Measurements from ENCODE around the gene AMOTL2. TPM values are rescaled to one million over a fixed set of nuclear protein-coding genes. Genes with fewer than 3 reads are reported as not detected.

The AMOTL2 gene
- 70.4 and 80.6 TPM in 2 replicates for total RNA-seq

GRCh38 chr3:134374105-134374790, at the start of gene AMOTL2:
AMOTL2 (minus strand) TSS chr3:134374447; CDS start chr3:134371433, 3,014 bp downstream.

Other genes with a start within 250 kb of the AMOTL2 start
- gene RYK, start 123.6 kb downstream of the AMOTL2 start, total RNA-seq: 70.9 and 95.1 TPM in 2 replicates
- gene ANAPC13, start 111.5 kb upstream of the AMOTL2 start, total RNA-seq: 30.3 and 43.5 TPM in 2 replicates
- 16.0 and 20.3 TPM in 2 replicates for gene CEP63, start 111.6 kb upstream of the AMOTL2 start, total RNA-seq

Data from endothelial cell of coronary artery (primary cell).